OCI-LY3 (cell line): ENCODE data around the gene ASIC4.

Experiments used
- H2AFZ ChIP-seq: fragments of 200-600, 300-600 bp; shearing (Covaris generic); 2 replicates; pipeline ENCODE4 v1.6.0; 2014; ENCODE audit warnings: antibody characterized with exemption, low read depth, low read length
- H3K27ac ChIP-seq: fragments of 200-600, 300-600 bp; sonication (generic); 2 replicates; pipeline ENCODE4 v1.5.1; 2014; ENCODE audit warnings: mild to moderate bottlenecking, low read length, moderate library complexity, mixed read lengths
- H3K27me3 ChIP-seq: fragments of 200-600, 300-600 bp; sonication (generic); 2 replicates; pipeline ENCODE4 v1.6.1; 2014; ENCODE audit warnings: low read depth, low read length, mixed read lengths
- H3K36me3 ChIP-seq: fragments of 200-600, 300-600 bp; sonication (generic); replicated peaks from 2 replicates; pipeline ENCODE3; 2014; ENCODE audit warnings: low read depth, low read length, mixed read lengths
- H3K4me1 ChIP-seq: fragments of 300-600, 200-600 bp; sonication (generic); 2 replicates; pipeline ENCODE4 v1.6.1; 2014; ENCODE audit warnings: low read length, mixed read lengths
- H3K4me2 ChIP-seq: fragments of 200-600, 300-600 bp; sonication (generic); 2 replicates; pipeline ENCODE4 v1.6.1; 2014; ENCODE audit warnings: low read length, mixed read lengths
- H3K4me3 ChIP-seq: fragments of 300-600, 200-600 bp; sonication (generic); 2 replicates; pipeline ENCODE4 v1.5.1; 2014; ENCODE audit warnings: antibody characterized with exemption, mild to moderate bottlenecking, low read length, moderate library complexity
- H3K79me2 ChIP-seq: fragments of 300-600, 200-600 bp; shearing (Covaris generic); 2 replicates; pipeline ENCODE4 v1.6.1; 2014; ENCODE audit warnings: mild to moderate bottlenecking, low read length, mixed read lengths
- H3K9ac ChIP-seq: fragments of 300-600, 200-600 bp; shearing (Covaris generic); 2 replicates; pipeline ENCODE4 v1.6.0; 2014; ENCODE audit warnings: mild to moderate bottlenecking, low read length, moderate library complexity
- H3K9me3 ChIP-seq: fragments of 200-600, 300-600 bp; shearing (Covaris generic); 2 replicates; pipeline ENCODE4 v1.6.1; 2014; ENCODE audit warnings: low read length, mixed read lengths; ENCODE audit not compliant: insufficient read depth
- H4K20me1 ChIP-seq: fragments of 200-600, 300-600 bp; sonication (generic); 2 replicates; pipeline ENCODE4 v1.6.1; 2016; ENCODE audit warnings: low read length, mixed read lengths; ENCODE audit not compliant: insufficient read depth
- EZH2phosphoT487 ChIP-seq: fragments of 200-600 bp; shearing (Covaris generic); IDR thresholded peaks from 2 replicates; pipeline ENCODE4 v1.6.1; 2018; ENCODE audit warnings: antibody characterized with exemption, mixed run types, low read depth
- TF ChIP-seq, protein P1 (sequence below): fragments of 200-600, 300-600 bp; sonication (generic); IDR thresholded peaks from 2 replicates; pipeline ENCODE4 v1.5.1; 2014; ENCODE audit warnings: antibody characterized with exemption, low read length, low read depth

Gene ASIC4

DNA sequence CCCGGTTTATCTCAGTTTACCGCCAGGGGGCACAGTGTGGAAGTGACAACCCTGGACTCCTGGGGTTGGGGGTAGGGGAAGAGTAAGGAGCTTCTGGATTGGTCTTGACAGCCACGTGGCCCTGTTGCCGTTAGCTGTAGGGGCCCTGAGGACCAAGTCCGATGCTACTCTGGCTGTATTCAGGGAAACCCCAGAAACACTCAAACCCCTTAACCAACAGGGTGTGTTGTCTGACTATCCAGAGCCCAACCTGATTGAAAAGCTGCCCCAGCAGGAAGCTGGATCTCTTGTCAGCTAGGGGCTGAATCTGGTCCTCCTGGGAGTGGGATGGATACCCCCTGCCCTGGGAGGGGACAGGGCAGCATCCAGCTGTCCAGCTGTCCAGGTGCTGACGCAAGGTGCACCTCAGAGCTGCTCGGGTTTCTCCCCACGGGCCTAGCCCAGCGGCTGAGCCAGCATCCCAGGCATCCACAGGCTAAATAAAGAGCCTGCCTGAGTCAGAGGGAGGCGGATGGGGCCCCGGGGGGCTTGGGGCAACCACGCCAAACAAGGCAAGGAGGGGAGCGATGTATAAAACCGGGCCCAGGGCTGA is 18.7 kb upstream of the ASIC4 start:
- Histone ChIP-seq H3K4me1 (peaks cover 11% of the 10 kb centered on the region), H3K27me3 (peaks cover 8% of the 10 kb centered on the region; the same call in 1 of the 2 replicates), H3K9me3 (no peaks in the 10 kb centered on the region), H2AFZ (no peak overlapping the region), H3K4me2 (peak overlapping the region; percentile 47), H4K20me1 (no peaks in the 10 kb centered on the region), H3K27ac (no peak overlapping the region), H3K79me2 (peaks cover 11% of the 10 kb centered on the region), H3K4me3 (no peak overlapping the region), H3K9ac (no peak overlapping the region), H3K36me3 (no peaks in the 10 kb centered on the region)
- TF ChIP-seq EZH2phosphoT487, result no peak
- TF ChIP-seq, protein P1, sequence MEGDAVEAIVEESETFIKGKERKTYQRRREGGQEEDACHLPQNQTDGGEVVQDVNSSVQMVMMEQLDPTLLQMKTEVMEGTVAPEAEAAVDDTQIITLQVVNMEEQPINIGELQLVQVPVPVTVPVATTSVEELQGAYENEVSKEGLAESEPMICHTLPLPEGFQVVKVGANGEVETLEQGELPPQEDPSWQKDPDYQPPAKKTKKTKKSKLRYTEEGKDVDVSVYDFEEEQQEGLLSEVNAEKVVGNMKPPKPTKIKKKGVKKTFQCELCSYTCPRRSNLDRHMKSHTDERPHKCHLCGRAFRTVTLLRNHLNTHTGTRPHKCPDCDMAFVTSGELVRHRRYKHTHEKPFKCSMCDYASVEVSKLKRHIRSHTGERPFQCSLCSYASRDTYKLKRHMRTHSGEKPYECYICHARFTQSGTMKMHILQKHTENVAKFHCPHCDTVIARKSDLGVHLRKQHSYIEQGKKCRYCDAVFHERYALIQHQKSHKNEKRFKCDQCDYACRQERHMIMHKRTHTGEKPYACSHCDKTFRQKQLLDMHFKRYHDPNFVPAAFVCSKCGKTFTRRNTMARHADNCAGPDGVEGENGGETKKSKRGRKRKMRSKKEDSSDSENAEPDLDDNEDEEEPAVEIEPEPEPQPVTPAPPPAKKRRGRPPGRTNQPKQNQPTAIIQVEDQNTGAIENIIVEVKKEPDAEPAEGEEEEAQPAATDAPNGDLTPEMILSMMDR, result peak; percentile 51

DNA sequence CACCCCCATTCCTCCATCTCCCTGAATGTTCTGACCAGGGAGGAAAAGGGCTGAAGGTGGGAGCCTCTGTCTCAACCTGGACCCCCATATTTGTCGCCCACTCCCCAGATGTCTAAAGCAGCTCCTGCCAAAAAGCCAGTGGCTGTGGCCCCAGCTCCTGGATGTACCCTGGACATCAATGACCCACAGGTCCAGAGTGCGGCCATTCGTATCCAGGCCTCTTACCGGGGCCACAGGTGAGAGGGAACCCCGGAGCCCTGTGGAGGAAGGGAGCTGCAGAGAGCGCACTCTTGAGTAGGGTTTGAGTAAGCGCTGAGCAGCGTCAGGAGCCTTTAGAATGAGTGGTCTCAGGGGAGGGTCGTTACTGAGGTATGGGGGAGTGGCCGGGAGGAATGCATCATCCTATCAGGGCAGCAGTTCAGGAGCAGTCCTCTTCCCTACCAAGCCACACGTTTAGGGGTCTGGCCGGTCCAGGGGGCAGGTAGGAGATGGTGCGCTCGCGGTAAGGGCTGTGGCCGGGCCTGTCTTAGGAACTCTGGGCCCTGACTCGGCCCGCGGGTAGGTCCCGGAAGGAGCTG is 17.9 kb upstream of the ASIC4 start:
- Histone ChIP-seq H2AFZ (no peak overlapping the region), H3K79me2 (peaks cover 11% of the 10 kb centered on the region), H3K4me2 (no peak overlapping the region), H4K20me1 (no peaks in the 10 kb centered on the region), H3K4me1 (peaks cover 11% of the 10 kb centered on the region), H3K27me3 (peaks cover 8% of the 10 kb centered on the region; the same call in 1 of the 2 replicates), H3K4me3 (no peak overlapping the region), H3K36me3 (no peaks in the 10 kb centered on the region), H3K9ac (no peak overlapping the region), H3K27ac (no peak overlapping the region), H3K9me3 (no peaks in the 10 kb centered on the region)
- no peak for TF ChIP-seq EZH2phosphoT487
- TF ChIP-seq, protein P1, result no peak

DNA sequence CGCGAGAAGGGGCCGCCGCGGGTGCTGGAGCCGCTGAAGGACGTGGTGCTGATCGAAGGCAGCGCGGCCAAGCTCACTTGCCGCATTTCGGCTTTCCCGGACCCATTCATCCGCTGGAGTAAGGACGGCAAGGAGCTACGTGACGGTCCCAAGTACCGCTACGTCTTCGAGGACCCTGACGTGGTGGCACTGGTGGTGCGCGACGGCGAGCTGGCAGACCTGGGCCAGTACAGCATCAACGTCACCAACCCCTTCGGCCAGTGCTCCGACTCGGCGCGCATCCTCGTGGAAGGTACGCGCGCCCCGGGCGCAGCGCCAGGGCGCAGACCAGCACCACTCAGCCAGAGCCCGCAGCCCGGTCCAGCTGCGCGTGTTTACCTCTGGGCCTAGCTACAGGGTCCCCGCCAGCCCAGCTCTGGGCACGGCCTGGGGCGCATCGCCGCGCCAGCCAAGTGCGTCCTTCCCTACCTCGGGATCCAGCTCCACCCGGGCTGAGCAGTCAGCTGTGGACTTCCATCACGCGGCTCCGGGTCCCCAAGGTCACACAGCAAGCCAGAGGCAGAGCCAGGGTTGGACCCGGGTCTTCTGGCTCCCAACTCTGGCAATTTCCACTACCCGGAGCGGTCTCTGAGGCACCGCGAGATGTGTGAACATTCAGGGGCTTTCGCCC is 17.3 kb upstream of the ASIC4 start:
- Histone ChIP-seq H3K4me3 (no peak overlapping the region), H2AFZ (no peak overlapping the region), H3K79me2 (peaks cover 11% of the 10 kb centered on the region), H3K9me3 (no peaks in the 10 kb centered on the region), H3K4me2 (no peak overlapping the region), H3K36me3 (no peaks in the 10 kb centered on the region), H3K4me1 (peaks cover 11% of the 10 kb centered on the region), H3K27me3 (peaks cover 8% of the 10 kb centered on the region; the same call in 1 of the 2 replicates), H3K27ac (no peak overlapping the region), H3K9ac (no peak overlapping the region), H4K20me1 (no peaks in the 10 kb centered on the region)
- TF ChIP-seq, protein P1, result no peak
- no peak for TF ChIP-seq EZH2phosphoT487

DNA sequence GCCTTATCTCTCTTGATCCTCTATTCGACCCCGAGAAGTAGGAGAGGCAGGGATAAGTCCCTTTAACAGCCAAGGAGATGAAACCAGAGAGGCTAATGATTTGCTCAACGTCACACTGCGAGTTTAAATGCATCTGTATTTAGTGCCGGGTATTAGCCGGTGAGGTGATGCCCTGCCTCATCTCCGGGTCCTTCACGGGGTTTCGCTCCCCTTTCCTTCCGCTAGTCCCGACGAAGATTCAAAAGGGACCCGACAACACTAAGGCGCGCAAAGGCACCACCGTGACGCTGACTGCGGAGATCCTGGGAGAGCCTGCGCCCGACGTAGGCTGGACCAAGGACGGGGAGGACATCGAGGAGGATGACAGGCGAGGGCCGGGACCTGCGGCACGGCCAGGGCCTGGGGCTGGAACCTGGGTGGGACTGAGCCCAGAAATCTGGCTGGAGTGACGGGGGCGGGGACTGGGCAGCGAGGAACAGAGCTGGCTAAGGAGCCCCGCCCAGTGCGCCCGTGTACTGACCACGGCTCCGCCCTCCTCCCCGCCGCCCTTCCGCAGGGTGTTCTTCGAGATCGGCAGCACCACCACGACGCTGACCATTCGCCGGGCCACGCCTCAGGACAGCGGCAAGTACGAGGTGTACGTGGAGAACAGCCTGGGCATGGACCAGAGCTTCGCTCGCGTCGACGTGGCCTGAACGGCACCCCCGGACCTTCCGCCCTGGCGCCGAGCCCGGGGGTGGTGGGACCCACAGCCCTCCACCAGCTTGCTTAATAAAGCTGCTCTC is 16.6 kb upstream of the ASIC4 start:
- TF ChIP-seq EZH2phosphoT487, result no peak
- TF ChIP-seq, protein P1, result no peak
- H3K9me3 ChIP-seq, result no peaks in the 10 kb centered on the region
- H3K27ac ChIP-seq, result no peak overlapping the region
- no peaks in the 10 kb centered on the region for H4K20me1 ChIP-seq
- peak overlapping the region; percentile 88 for H3K9ac ChIP-seq
- peaks cover 11% of the 10 kb centered on the region for H3K4me1 ChIP-seq
- H3K36me3 ChIP-seq, result no peaks in the 10 kb centered on the region
- H3K4me3 ChIP-seq, result peak overlapping the region; percentile 98
- H3K79me2 ChIP-seq, result peaks cover 11% of the 10 kb centered on the region
- H3K27me3 ChIP-seq, result peaks cover 8% of the 10 kb centered on the region; the same call in 1 of the 2 replicates
- H2AFZ ChIP-seq, result 0 out of 2 replicates have a peak overlapping the region, but pooled peaks have one; percentile 64
- peak overlapping the region; percentile 90 for H3K4me2 ChIP-seq
